GM23338 (cell line): ENCODE measurements around the gene RGS3.

ENCODE experiments used
- CREB1 ChIP-seq: fragments of 250-450 bp; sonication (Bioruptor Pico); IDR thresholded peaks from 2 replicates; pipeline ENCODE4 v1.5.0; 2020; ENCODE audit warnings: low read depth, mild to moderate bottlenecking, moderate library complexity
- CTCF ChIP-seq, 2 experiments: fragments of 200-600 bp in 1 of 2; sonication (generic) in 1 of 2; conservative IDR thresholded peaks; 2 replicates each; pipeline versions ENCODE4 v1.5.1 to v1.6.1; 2016 to 2017; ENCODE audit warnings: antibody characterized with exemption in 2 of 2, low read depth in 2 of 2, mild to moderate bottlenecking in 2 of 2, moderate library complexity in 1 of 2
- ETS1 ChIP-seq: IDR thresholded peaks from 2 replicates; pipeline ENCODE4 v1.6.1; 2016; ENCODE audit warnings: antibody characterized with exemption
- EZH2 ChIP-seq: fragments of 200-600 bp; sonication (generic); IDR thresholded peaks from one replicate; pipeline ENCODE4 v1.8.0; 2017; ENCODE audit warnings: antibody characterized with exemption, mild to moderate bottlenecking, low read depth; ENCODE audit not compliant: unreplicated experiment
- EZH2phosphoT487 ChIP-seq: fragments of 200-600 bp; sonication (generic); IDR thresholded peaks from one replicate; pipeline ENCODE4 v1.8.1; 2018; ENCODE audit warnings: antibody characterized with exemption; ENCODE audit not compliant: unreplicated experiment
- JUNB ChIP-seq: IDR thresholded peaks from one replicate; pipeline ENCODE4 v1.6.1; 2016; ENCODE audit warnings: antibody characterized with exemption; ENCODE audit not compliant: unreplicated experiment
- NANOG ChIP-seq: IDR thresholded peaks from 2 replicates; pipeline ENCODE4 v1.6.1; 2016; ENCODE audit warnings: antibody characterized with exemption, borderline replicate concordance
- POLR2AphosphoS5 ChIP-seq: IDR thresholded peaks from 2 replicates; pipeline ENCODE4 v1.6.1; 2016; ENCODE audit warnings: antibody characterized with exemption, low read depth
- REST ChIP-seq: IDR thresholded peaks from one replicate; pipeline ENCODE4 v1.6.1; 2018; ENCODE audit warnings: antibody characterized with exemption; ENCODE audit not compliant: unreplicated experiment
- STAT1 ChIP-seq: IDR thresholded peaks from one replicate; pipeline ENCODE4 v1.6.1; 2016; ENCODE audit warnings: antibody characterized with exemption; ENCODE audit not compliant: unreplicated experiment
- ZNF114 ChIP-seq: fragments of 250-450 bp; sonication (Bioruptor Pico); IDR thresholded peaks from 2 replicates; pipeline ENCODE4 v1.5.0; 2020; ENCODE audit warnings: mild to moderate bottlenecking, moderate library complexity
- ZNF331 ChIP-seq: fragments of 250-450 bp; sonication (Bioruptor Pico); IDR thresholded peaks from 2 replicates; pipeline ENCODE4 v1.5.0; 2020; ENCODE audit warnings: low read depth, mild to moderate bottlenecking, moderate library complexity
- ZNF462 ChIP-seq: fragments of 250-450 bp; sonication (Bioruptor Pico); IDR thresholded peaks from 2 replicates; pipeline ENCODE4 v1.5.0; 2020; ENCODE audit warnings: mild to moderate bottlenecking, moderate library complexity

GRCh38 chr9:113503131-113503541, 39.6 kb downstream of the RGS3 start:
- TF ChIP-seq POLR2AphosphoS5, result no peak
- no peak for TF ChIP-seq CTCF (conservative IDR thresholded peaks at IDR 0.05; ENCODE audit: low read depth in 2 of 2)
- no peak for TF ChIP-seq EZH2phosphoT487
- no peak for TF ChIP-seq EZH2
- TF ChIP-seq REST, result no peak
- no peak for TF ChIP-seq JUNB
- TF ChIP-seq CREB1 (CRISPR knock-in tag), result no peak
- no peak for TF ChIP-seq ETS1
- TF ChIP-seq ZNF462 (CRISPR knock-in tag), result no peak
- TF ChIP-seq ZNF331, result no peak
- TF ChIP-seq ZNF114, result no peak
- TF ChIP-seq NANOG, result no peak
- TF ChIP-seq STAT1, result no peak
